Germinal center (tissue), 1 donor: ENCODE measurements around the gene STRN3.
"Not testable (repeated sequence)": the region's sequence is repeated elsewhere in the genome, so short reads cannot be mapped to it uniquely, and the experiment has no call there.

Experiments used
- DNase-seq: peaks from one replicate; pipeline ENCODE4 v3.0.0; 2012; ENCODE audit warnings: mixed read lengths, low spot score

Gene STRN3

GRCh38 chr14:30907659-30908057 is 118.5 kb downstream of the STRN3 start:
- DNase-seq = no peak

- DNase-seq = no peak
Measured at GRCh38 chr14:30906752-30907658, 119.2 kb downstream of the STRN3 start.

DNA sequence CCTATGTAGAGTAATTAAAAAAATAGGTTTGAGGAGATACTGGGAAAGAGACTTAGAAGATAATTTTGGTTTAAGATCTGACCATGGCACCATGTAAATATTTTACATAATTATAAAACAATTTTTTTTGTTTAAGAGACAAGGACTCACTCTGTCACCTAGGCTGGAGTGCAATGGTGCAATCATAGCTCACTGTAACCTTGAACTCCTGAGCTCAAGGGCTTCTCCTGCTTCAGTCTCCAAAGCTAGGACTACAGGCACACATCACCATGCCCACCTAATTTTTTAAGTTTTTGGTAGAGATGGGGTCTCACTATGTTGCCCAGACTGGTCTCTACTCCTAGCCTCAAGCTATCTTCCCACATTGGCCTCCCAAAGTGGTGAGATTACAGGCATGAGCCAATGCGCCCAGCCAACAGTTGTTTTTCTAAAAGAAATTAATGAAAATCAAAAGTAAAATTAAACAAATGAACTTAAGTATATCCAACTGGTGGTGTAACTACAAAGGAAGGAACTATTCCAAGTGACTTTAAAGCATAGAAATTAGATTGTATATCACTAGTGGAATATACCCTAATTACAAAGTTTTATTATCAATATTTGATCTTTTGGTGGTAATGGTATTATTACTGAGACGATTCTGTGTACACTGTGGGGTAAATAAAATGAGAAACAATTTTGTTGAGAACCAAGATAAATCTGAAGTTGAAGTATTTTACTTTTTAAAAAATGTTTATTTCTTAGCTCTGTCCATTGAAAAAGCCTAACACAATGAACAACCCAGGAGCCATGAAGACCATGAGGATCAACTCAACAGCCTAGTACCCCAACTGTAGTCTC is 122.7 kb downstream of the STRN3 start:
- DNase-seq = no peak

DNA sequence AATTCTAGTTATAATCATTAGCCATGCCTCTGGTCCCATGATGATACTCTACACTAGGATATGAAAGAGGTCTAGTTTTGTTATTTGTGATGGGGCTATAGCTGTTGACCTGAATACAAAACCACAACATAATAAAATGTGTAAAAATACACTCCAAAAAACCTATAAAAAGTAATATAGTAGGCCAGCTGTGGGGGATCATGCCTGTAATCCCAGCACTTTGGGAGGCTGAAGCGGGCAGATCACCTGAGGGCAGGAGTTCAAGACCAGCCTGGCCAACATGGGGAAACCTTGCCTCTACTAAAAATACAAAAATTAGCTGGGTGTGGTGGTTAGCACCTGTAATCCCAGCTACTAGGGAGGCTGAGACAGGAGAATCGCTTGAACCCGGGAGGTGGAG is 129.1 kb downstream of the STRN3 start:
- DNase-seq = not testable (repeated sequence)

GRCh38 chr14:30896435-30896834 is 129.7 kb downstream of the STRN3 start:
- no peak for DNase-seq

DNA sequence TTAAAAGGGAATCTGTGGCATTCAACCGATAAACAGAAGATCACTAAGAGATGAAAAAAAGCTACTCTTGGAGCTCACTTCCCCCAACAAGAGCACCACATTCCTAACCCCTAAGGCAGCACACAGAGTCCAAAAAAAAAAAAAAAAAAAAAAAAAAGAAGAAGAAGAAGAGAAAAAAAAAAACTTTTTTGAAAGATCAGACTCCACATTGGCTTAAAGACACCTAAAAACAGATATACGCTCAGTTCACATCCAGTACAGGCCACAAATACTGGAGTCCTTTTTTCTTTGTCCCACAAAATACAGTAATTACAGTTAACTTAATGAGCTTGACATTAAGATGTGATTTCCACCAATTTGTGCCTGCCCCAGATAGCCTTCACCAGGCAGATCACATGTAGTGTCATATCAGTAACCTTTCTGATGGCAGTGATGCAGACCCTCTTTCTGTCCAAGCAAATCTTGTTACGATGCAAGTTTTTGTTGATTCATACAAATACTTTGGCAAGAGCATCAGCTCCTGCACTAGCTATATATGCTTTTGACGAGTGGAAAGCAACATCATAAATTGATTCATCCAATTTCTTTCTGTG is 131.2 kb downstream of the STRN3 start:
- no peak for DNase-seq

DNA sequence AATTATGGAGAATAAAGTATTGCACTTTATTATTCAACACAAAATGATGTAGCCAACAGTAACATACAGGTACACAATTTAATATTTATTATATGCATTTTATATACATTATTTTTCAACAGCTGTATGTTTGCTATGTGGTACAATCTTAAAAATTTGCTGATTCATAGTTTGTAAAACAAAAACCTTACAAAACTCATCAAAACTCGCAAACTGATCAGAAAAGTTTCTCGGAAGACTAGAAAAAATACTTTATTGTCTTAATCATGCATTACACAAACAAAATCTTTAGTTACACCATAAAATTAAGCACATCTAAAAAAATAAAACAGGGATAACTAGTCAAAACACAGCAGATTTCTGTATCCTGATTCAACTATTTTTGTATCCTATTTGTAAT is 132.4 kb downstream of the STRN3 start:
- no peak for DNase-seq

GRCh38 chr14:30889244-30889594 is 137.0 kb downstream of the STRN3 start:
- DNase-seq = no peak

GRCh38 chr14:30888480-30889243 is 137.5 kb downstream of the STRN3 start:
- no peak for DNase-seq

DNA sequence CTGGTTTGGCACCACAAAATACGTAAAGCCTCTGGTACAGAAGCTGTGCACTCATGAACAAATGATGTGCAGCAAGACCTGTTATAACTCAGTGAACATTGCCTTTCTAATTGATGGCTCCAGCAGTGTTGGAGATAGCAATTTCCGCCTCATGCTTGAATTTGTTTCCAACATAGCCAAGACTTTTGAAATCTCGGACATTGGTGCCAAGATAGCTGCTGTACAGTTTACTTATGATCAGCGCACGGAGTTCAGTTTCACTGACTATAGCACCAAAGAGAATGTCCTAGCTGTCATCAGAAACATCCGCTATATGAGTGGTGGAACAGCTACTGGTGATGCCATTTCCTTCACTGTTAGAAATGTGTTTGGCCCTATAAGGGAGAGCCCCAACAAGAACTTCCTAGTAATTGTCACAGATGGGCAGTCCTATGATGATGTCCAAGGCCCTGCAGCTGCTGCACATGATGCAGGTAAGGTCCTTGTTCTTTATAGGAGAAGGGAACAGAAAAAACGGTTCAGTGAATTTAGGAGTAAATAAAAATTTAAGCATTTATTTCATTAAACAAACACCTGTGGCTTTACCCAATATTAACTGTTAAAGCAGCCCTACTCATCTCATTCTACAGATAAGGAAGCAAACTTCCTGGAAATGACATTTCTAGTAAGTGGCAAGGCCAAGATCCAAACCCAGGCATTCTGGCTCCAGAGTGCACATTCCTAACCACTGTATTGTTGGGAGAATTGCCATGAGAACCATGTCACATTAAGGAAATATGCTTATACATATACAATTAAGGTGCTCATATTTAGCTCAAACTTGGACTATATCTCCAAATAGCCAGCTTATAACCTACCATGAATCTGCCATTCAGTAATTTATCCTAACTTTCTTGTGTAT is 140.1 kb downstream of the STRN3 start:
- DNase-seq = no peak

GRCh38 chr14:30884901-30885300 is 141.3 kb downstream of the STRN3 start:
- DNase-seq = no peak

GRCh38 chr14:30883508-30884294 is 142.5 kb downstream of the STRN3 start:
- no peak for DNase-seq

GRCh38 chr14:30882431-30882830 is 143.7 kb downstream of the STRN3 start:
- no peak for DNase-seq

GRCh38 chr14:30876692-30877091 is 149.5 kb downstream of the STRN3 start:
- no peak for DNase-seq

DNA sequence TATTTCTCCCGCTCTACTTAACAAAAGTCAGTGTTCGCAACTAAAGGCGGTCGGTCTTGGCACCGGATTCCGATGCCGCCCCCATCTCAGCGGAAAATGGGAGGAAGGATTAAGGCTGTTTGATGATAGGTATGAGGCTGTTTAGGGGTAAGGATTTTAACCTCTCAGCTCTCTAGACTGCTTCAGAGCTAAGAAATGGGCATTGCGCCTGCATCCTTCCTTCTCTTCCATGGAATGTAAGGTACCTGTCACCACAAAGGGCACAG is 150.5 kb downstream of the STRN3 start:
- DNase-seq = no peak

- DNase-seq = peak; percentile 42
Measured at GRCh38 chr14:30874999-30875787, 151.0 kb downstream of the STRN3 start.

DNA sequence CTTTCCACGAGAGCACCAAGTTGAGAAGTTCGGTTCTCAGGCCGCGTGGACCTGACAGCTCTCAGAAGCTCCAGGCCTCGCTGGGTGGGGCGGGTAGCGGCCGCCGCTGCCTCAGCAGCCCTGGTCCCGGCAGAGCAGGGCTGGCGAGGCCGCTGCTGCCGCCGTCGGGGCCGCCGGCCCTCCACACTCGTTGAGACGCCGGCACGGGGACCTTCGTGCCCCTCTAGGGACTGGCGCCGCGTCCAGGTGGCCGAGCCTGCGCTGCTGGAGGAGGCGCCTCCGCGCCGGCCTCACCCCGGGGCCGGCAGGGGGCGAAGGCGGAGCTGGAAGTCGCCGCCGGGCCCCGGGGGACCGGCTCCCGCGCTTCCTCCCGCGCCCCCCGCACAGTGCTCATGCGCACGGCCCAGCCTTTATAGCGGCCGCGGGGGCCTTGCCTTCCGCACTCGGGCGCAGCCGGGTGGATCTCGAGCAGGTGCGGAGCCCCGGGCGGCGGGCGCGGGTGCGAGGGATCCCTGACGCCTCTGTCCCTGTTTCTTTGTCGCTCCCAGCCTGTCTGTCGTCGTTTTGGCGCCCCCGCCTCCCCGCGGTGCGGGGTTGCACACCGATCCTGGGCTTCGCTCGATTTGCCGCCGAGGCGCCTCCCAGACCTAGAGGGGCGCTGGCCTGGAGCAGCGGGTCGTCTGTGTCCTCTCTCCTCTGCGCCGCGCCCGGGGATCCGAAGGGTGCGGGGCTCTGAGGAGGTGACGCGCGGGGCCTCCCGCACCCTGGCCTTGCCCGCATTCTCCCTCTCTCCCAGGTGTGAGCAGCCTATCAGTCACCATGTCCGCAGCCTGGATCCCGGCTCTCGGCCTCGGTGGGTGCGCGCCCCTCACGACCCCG is 151.8 kb downstream of the STRN3 start, which contains the start of gene COCH:
COCH (plus strand) TSS at position 440 of the 879 bp plus-strand sequence; CDS start at position 820, 380 bp downstream.
- DNase-seq = peak; percentile 83
